Parathyroid adenoma (tissue), 2 donors: Measurements from ENCODE around the gene ASIC4.

Experiments used
- H2AFZ ChIP-seq: fragments of 300-600 bp; sonication (generic); one replicate; pipeline ENCODE4 v1.7.0; 2017; ENCODE audit warnings: antibody characterized with exemption, mild to moderate bottlenecking
- H3K27ac ChIP-seq: fragments of 300-600 bp; sonication (generic); one replicate; pipeline ENCODE4 v1.7.0; 2017
- H3K27me3 ChIP-seq: fragments of 300-600 bp; sonication (generic); one replicate; pipeline ENCODE4 v1.7.0; 2017; ENCODE audit warnings: low read length; ENCODE audit not compliant: control insufficient read depth, insufficient read depth
- H3K36me3 ChIP-seq: fragments of 300-600 bp; sonication (generic); one replicate; pipeline ENCODE4 v1.7.0; 2017; ENCODE audit warnings: low read length; ENCODE audit not compliant: control insufficient read depth, insufficient read depth
- H3K4me1 ChIP-seq: fragments of 300-600 bp; sonication (generic); one replicate; pipeline ENCODE4 v1.7.0; 2017; ENCODE audit warnings: control low read depth
- H3K4me2 ChIP-seq: fragments of 300-600 bp; sonication (generic); one replicate; pipeline ENCODE4 v1.7.0; 2017; ENCODE audit warnings: low read length
- H3K4me3 ChIP-seq: fragments of 300-600 bp; sonication (generic); one replicate; pipeline ENCODE4 v1.7.0; 2017; ENCODE audit warnings: low read depth, low read length
- H3K79me2 ChIP-seq: fragments of 300-600 bp; sonication (generic); one replicate; pipeline ENCODE4 v1.7.0; 2017; ENCODE audit warnings: control low read depth
- H3K9ac ChIP-seq: fragments of 300-600 bp; sonication (generic); one replicate; pipeline ENCODE4 v1.7.0; 2017; ENCODE audit warnings: mild to moderate bottlenecking
- H3K9me3 ChIP-seq: fragments of 300-600 bp; sonication (generic); one replicate; pipeline ENCODE4 v1.7.0; 2017; ENCODE audit warnings: low read length; ENCODE audit not compliant: control insufficient read depth
- TF ChIP-seq, protein P1 (sequence below): fragments of 300-600 bp; sonication (generic); IDR thresholded peaks from one replicate; pipeline ENCODE4 v1.7.0; 2017; ENCODE audit warnings: antibody characterized with exemption, mild to moderate bottlenecking
- donor health status: primary hyperparathyroidism.

The ASIC4 gene

DNA sequence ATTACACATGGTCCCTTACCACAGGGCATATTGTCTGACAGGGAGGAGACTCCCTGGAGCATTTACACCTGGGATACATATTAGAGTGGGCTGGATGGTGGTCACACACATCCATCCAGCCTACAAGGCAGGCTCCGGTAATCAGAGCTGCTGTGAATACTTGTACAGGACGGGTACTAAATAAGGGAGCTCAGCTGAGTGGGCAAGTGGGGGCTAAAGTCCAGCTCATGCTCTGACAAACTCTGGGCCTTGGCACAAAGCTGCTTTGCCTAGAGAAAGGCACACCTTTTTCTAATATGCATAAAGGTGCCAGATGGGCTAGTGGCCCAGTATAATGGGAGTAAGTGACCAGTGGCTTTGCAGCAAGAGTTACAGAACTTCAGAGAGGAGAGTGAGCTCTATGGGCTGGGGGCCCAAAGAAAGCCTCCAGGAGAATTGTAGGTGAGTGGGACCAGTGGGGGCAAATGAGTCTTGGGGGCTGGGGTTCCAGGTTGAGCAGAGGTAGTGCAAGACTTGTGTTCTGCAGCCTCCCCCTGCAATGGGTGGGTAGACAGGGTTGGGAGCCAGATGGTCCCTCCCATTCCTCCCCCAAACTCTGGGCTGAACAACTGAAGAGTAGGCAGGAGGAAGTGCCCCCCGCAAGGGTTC is 31.1 kb downstream of the ASIC4 start:
- TF ChIP-seq, protein P1, sequence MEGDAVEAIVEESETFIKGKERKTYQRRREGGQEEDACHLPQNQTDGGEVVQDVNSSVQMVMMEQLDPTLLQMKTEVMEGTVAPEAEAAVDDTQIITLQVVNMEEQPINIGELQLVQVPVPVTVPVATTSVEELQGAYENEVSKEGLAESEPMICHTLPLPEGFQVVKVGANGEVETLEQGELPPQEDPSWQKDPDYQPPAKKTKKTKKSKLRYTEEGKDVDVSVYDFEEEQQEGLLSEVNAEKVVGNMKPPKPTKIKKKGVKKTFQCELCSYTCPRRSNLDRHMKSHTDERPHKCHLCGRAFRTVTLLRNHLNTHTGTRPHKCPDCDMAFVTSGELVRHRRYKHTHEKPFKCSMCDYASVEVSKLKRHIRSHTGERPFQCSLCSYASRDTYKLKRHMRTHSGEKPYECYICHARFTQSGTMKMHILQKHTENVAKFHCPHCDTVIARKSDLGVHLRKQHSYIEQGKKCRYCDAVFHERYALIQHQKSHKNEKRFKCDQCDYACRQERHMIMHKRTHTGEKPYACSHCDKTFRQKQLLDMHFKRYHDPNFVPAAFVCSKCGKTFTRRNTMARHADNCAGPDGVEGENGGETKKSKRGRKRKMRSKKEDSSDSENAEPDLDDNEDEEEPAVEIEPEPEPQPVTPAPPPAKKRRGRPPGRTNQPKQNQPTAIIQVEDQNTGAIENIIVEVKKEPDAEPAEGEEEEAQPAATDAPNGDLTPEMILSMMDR, result no peak
- H3K4me2 ChIP-seq, result no peak overlapping the region
- no peak overlapping the region for H3K27ac ChIP-seq
- H3K27me3 ChIP-seq, result no peaks in the 10 kb centered on the region
- no peaks in the 10 kb centered on the region for H3K9me3 ChIP-seq
- no peak overlapping the region for H3K9ac ChIP-seq
- no peak overlapping the region for H2AFZ ChIP-seq
- no peaks in the 10 kb centered on the region for H3K36me3 ChIP-seq
- no peak overlapping the region for H3K4me3 ChIP-seq
- peaks cover 5% of the 10 kb centered on the region for H3K79me2 ChIP-seq
- peaks cover 24% of the 10 kb centered on the region for H3K4me1 ChIP-seq

DNA sequence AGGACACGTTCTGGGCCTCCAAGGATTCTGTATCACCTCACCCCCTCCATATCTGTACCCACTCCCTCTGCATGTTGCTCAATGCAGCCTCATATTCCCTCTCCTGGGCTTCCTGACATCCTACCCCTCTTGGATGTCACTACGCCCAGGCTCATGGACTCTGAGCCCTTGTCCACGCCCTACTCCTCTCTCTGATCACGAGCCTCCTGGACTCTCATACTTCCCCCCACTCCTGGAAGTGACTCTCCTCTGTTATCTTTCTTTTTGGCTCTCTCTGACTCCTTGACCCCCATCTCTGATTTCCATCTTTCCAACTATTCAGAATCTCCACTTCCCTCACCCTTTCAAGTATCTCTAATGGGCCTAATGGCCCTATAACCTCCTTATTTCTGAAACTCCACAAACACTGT is 31.7 kb downstream of the ASIC4 start:
- Histone ChIP-seq H3K27me3 (no peaks in the 10 kb centered on the region), H3K9ac (no peak overlapping the region), H3K36me3 (no peaks in the 10 kb centered on the region), H3K9me3 (no peaks in the 10 kb centered on the region), H3K4me2 (no peak overlapping the region), H3K4me1 (peaks cover 24% of the 10 kb centered on the region), H3K4me3 (no peak overlapping the region), H3K27ac (no peak overlapping the region), H2AFZ (no peak overlapping the region), H3K79me2 (peaks cover 3% of the 10 kb centered on the region)
- TF ChIP-seq, protein P1, result no peak

DNA sequence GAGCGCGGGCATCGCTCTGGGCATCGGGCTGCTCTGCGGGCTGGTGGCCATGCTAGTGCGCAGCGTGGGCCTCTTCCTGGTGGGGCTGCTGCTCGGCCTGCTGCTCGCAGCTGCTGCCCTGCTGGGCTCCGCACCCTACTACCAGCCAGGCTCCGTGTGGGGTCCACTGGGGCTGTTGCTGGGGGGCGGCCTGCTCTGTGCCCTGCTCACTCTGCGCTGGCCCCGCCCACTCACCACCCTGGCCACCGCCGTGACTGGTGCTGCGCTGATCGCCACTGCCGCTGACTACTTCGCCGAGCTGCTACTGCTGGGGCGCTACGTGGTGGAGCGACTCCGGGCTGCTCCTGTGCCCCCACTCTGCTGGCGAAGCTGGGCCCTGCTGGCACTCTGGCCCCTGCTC is 33.3 kb downstream of the ASIC4 start:
- H3K79me2 ChIP-seq, result peaks cover 3% of the 10 kb centered on the region
- H3K36me3 ChIP-seq, result no peaks in the 10 kb centered on the region
- no peak overlapping the region for H3K4me3 ChIP-seq
- H2AFZ ChIP-seq, result no peak overlapping the region
- H3K9ac ChIP-seq, result no peak overlapping the region
- no peaks in the 10 kb centered on the region for H3K27me3 ChIP-seq
- peaks cover 15% of the 10 kb centered on the region for H3K4me1 ChIP-seq
- H3K27ac ChIP-seq, result no peak overlapping the region
- TF ChIP-seq, protein P1, result no peak
- no peaks in the 10 kb centered on the region for H3K9me3 ChIP-seq
- no peak overlapping the region for H3K4me2 ChIP-seq

DNA sequence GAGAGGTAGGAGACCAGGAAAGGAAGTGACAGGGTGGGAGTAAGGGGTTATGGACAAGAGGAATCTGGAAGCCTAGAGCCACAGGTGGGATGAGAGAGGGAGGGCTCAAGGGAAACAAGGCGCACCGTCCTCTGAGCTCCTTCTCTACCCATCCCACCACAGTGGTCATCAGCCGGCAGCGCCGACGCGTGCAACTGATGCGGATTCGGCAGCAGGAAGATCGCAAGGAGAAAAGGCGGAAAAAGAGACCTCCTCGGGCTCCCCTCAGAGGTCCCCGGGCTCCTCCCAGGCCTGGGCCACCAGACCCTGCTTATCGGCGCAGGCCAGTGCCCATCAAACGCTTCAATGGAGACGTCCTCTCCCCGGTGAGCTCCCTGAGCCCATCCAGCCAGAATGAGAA is 34.7 kb downstream of the ASIC4 start:
- peaks cover 4% of the 10 kb centered on the region for H3K27me3 ChIP-seq
- peaks cover 15% of the 10 kb centered on the region for H3K4me1 ChIP-seq
- TF ChIP-seq, protein P1, result no peak
- peaks cover 3% of the 10 kb centered on the region for H3K79me2 ChIP-seq
- no peak overlapping the region for H3K9ac ChIP-seq
- no peak overlapping the region for H3K4me2 ChIP-seq
- H2AFZ ChIP-seq, result no peak overlapping the region
- no peak overlapping the region for H3K27ac ChIP-seq
- H3K36me3 ChIP-seq, result no peaks in the 10 kb centered on the region
- no peak overlapping the region for H3K4me3 ChIP-seq
- H3K9me3 ChIP-seq, result no peaks in the 10 kb centered on the region

DNA sequence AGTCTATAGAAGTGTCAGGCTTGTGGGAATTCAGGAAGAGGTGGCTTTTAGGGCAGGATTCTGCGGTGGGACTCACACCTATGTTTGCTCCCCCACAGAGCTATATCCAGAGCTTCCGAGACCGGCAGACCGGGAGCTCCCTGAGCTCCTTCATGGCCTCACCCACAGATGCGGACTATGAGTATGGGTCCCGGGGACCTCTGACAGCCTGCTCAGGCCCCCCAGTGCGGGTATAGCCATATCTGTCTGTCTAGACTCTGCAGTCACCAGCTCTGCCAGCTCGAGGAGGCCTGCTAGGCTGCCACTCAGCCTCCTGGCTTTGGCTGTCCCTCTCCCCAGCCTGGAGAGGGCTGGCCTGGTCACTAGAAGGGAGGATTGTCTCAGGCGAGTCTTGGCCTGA is 35.3 kb downstream of the ASIC4 start:
- no peaks in the 10 kb centered on the region for H3K36me3 ChIP-seq
- H3K27ac ChIP-seq, result no peak overlapping the region
- H3K4me3 ChIP-seq, result no peak overlapping the region
- H2AFZ ChIP-seq, result no peak overlapping the region
- H3K9ac ChIP-seq, result no peak overlapping the region
- no peaks in the 10 kb centered on the region for H3K9me3 ChIP-seq
- peaks cover 12% of the 10 kb centered on the region for H3K4me1 ChIP-seq
- H3K79me2 ChIP-seq, result no peaks in the 10 kb centered on the region
- TF ChIP-seq, protein P1, result no peak
- no peak overlapping the region for H3K4me2 ChIP-seq
- H3K27me3 ChIP-seq, result peaks cover 4% of the 10 kb centered on the region
